OCI-LY1 (cell line): ENCODE measurements around the gene EP300.

Source experiments
- CTCF ChIP-seq: fragments of 200-600 bp; sonication (generic), shearing (Covaris generic); IDR thresholded peaks from 2 replicates; pipeline ENCODE4 v1.5.1; 2017; ENCODE audit warnings: mild to moderate bottlenecking, antibody characterized with exemption, low read length, moderate library complexity, mixed read lengths
- EZH2 ChIP-seq: fragments of 200-600 bp; sonication (generic), shearing (Covaris generic); IDR thresholded peaks from 2 replicates; pipeline ENCODE4 v1.8.0; 2017; ENCODE audit warnings: borderline replicate concordance, mixed run types, mild to moderate bottlenecking, antibody characterized with exemption, low read length, moderate library complexity, mixed read lengths

- no peak for TF ChIP-seq CTCF
- TF ChIP-seq EZH2 = no peak
These were observed 134.6 kb downstream of the EP300 start for GRCh38 chr22:41226723-41227655.
